Right lobe of liver (tissue), 4 donors: ENCODE data around the gene CHMP1B.

Source experiments
- CTCF ChIP-seq, 4 donors: fragments of 200-600 bp in 3 of 4; fragments of 450-650 bp in 1 of 4; IDR thresholded peaks; one replicate each; pipeline versions ENCODE4 v1.5.1 to v1.8.0; 2016 to 2022; ENCODE audit warnings: antibody characterized with exemption in 4 of 4, mild to moderate bottlenecking in 2 of 4
- POLR2A ChIP-seq: fragments of 450-650 bp; IDR thresholded peaks from one replicate; pipeline ENCODE4 v1.6.1; 2017; ENCODE audit warnings: antibody characterized with exemption, mild to moderate bottlenecking
- donor health status: DM: no; HTN: no; CAD: no.
- donor health status: DM: no; HTN: no; CAD: no.
- donor health status: DM: no; HTN: yes; CAD: no.

DNA sequence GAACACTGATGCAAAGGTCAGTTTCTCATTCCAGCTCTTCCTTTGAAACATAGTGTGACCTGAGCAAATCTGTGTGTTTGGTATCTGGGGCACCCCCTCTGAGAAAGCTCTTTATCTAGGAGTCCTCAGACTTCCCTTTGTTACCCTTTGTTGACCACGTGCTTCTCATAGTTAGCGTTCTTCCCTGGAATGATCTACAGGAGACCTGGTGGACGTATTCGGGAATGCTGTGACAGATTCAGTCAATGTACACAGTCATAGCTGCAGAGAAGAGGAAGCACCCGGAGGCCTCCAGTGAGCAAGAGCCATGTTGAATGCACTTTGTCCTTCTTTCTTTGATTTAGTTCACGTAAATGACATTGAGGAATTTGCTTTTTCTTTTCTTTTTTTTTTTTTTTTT is 10.7 kb upstream of the CHMP1B start:
- TF ChIP-seq CTCF (IDR thresholded peaks at IDR 0.05) (no peak), POLR2A (no peak)
